SK-N-MC (cell line): ENCODE measurements around the gene RPL9.

Experiments
- EZH2 ChIP-seq: fragments of 200-600 bp; sonication (generic); IDR thresholded peaks from one replicate; pipeline ENCODE4 v1.6.1; 2017; ENCODE audit warnings: antibody characterized with exemption
- FOXP2 ChIP-seq: optimal IDR thresholded peaks from 2 replicates; pipeline ENCODE3; 2011; ENCODE audit warnings: mild to moderate bottlenecking, moderate library complexity; ENCODE audit not compliant: insufficient read depth; ENCODE audit errors: extremely low read length, control extremely low read depth
- POLR2AphosphoS5 ChIP-seq: IDR thresholded peaks from 2 replicates; pipeline ENCODE4 v1.6.1; 2012; ENCODE audit warnings: mild to moderate bottlenecking, low read depth, low read length, borderline replicate concordance

GRCh38 chr4:39456946-39457763 lies 1.6 kb downstream of the RPL9 start:
- TF ChIP-seq EZH2: no peak
- 0 out of 2 replicates have a peak, but pooled peaks have one; percentile 14 for TF ChIP-seq POLR2AphosphoS5
- TF ChIP-seq FOXP2: no peak
